Esophagus squamous epithelium (tissue), 4 donors: ENCODE results near the gene OLFM2.

ENCODE experiments used
- CTCF ChIP-seq, 6 experiments: fragments of 450-650 bp in 4 of 6; fragments of 200-600 bp in 2 of 6; sonication (generic) in 2 of 6; IDR thresholded peaks; one replicate each; pipeline ENCODE4 v1.5.1; 2016 to 2019; ENCODE audit warnings: antibody characterized with exemption in 6 of 6, mild to moderate bottlenecking in 4 of 6, moderate library complexity in 4 of 6
- POLR2A ChIP-seq, 4 donors: fragments of 450-650 bp; IDR thresholded peaks; one replicate each; pipeline ENCODE4 v1.6.1; 2017; ENCODE audit warnings: antibody characterized with exemption in 4 of 4, mild to moderate bottlenecking in 4 of 4, moderate library complexity in 3 of 4

- no peak for TF ChIP-seq POLR2A (IDR thresholded peaks at IDR 0.05)
- TF ChIP-seq CTCF (IDR thresholded peaks at IDR 0.05) = no peak
Observed at GRCh38 chr19:9881720-9882119, 54.6 kb downstream of the OLFM2 start.
